Activated CD4-positive, alpha-beta T cell treated with anti-CD3 and anti-CD28 coated beads, Interleukin-2, amount 10 ng/mL, durations not matched to agents 7 days and 5 days (primary cell): ENCODE measurements around the gene NLGN1. TPM values are rescaled to one million over a fixed set of nuclear protein-coding genes. Genes with fewer than 3 reads are reported as not detected.

ENCODE experiments used
- CTCF ChIA-PET: fragments of 350-600 bp; sonication (Branson Sonifier 250); formaldehyde crosslinking; loops from one replicate; lab custom pipeline; 2021; ENCODE audit warnings: antibody characterized with exemption; lab: Charles Lee
- POLR2A ChIA-PET: fragments of 350-600 bp; sonication (Branson Sonifier 250); formaldehyde crosslinking; loops from one replicate; lab custom pipeline; 2021; ENCODE audit warnings: antibody characterized with exemption; lab: Charles Lee
- DNase-seq: peaks from one replicate; pipeline ENCODE4 v3.0.0-alpha.2; 2020
- H3K27ac Mint-ChIP-seq: one replicate; pipeline ENCODE4 v1.8.0; 2021; ENCODE audit warnings: mild to moderate bottlenecking, moderate library complexity, mixed read lengths
- H3K27me3 Mint-ChIP-seq: one replicate; pipeline ENCODE4 v1.8.0; 2021; ENCODE audit warnings: mixed read lengths
- H3K36me3 Mint-ChIP-seq: one replicate; pipeline ENCODE4 v1.8.0; 2021; ENCODE audit warnings: low read depth, mixed read lengths
- H3K4me1 Mint-ChIP-seq: one replicate; pipeline ENCODE4 v1.8.0; 2021; ENCODE audit warnings: mixed read lengths
- H3K4me3 Mint-ChIP-seq: one replicate; pipeline ENCODE4 v1.8.0; 2021; ENCODE audit warnings: mild to moderate bottlenecking, moderate library complexity, mixed read lengths
- H3K9me3 Mint-ChIP-seq: one replicate; pipeline ENCODE4 v1.8.0; 2021; ENCODE audit warnings: mixed read lengths
- total RNA-seq, 2 experiments: library from RNA; stranded (reverse); gene quantifications; one replicate each; pipeline ENCODE4 v1.2.3, GENCODE V29; 2021

Gene NLGN1
- total RNA-seq, 2 experiments from 2014 or later, result not detected

DNA sequence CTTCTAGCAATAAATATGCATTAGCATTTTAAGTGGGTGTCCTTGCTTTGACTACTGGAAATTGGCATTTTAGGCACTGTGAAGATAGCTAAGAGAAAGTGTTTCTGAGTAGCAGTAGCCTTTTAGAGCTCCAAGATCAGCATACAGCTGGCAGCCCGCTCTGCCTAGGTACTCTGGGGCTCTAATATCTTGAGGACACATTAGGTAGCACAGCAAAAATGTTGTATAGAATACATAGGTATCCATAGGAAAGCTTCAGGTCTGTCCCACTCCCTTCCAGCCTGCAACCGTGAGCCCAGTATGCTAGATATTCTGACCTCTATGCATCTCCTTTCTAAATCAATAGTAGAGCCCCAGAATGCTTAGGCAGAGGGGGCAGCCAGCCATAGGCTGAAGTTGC, 670.5 kb downstream of the NLGN1 start:
- no peaks in the 10 kb centered on the region for H3K27me3 Mint-ChIP-seq

DNA sequence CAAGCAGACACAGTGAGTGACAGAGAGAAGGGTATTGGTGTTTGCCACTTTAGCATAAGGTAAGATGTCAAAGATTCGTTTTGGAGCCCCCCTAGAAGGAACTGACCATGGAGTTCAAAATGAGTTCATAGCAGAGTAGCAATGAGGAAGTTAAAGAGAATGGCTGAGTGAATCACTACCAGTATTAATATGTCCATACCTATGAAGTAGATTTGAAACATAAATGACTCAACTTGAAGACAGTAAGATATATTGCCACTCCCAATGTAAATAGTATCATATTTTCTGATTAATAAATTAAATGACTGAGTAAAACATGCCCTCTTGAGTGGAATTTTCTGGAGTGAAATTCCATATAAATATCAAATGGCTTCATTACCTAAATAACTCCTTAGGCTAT, 675.1 kb downstream of the NLGN1 start:
- H3K36me3 Mint-ChIP-seq, result no peaks in the 10 kb centered on the region
- no peaks in the 10 kb centered on the region for H3K4me1 Mint-ChIP-seq
- H3K9me3 Mint-ChIP-seq, result no peaks in the 10 kb centered on the region
- POLR2A ChIA-PET, result no interaction called here
- CTCF ChIA-PET, result no interaction called here
- no peaks in the 10 kb centered on the region for H3K27me3 Mint-ChIP-seq
- no peak overlapping the region for H3K27ac Mint-ChIP-seq
- no peak for DNase-seq
- H3K4me3 Mint-ChIP-seq, result no peak overlapping the region

More for the DNA sequence above, 670.5 kb downstream of the NLGN1 start:
- H3K36me3 Mint-ChIP-seq, result no peaks in the 10 kb centered on the region
- no peaks in the 10 kb centered on the region for H3K9me3 Mint-ChIP-seq
- no peak for DNase-seq
- no peaks in the 10 kb centered on the region for H3K4me1 Mint-ChIP-seq
- H3K4me3 Mint-ChIP-seq, result no peak overlapping the region
- POLR2A ChIA-PET, result no interaction called here
- H3K27ac Mint-ChIP-seq, result no peak overlapping the region
- CTCF ChIA-PET, result no interaction called here

DNA sequence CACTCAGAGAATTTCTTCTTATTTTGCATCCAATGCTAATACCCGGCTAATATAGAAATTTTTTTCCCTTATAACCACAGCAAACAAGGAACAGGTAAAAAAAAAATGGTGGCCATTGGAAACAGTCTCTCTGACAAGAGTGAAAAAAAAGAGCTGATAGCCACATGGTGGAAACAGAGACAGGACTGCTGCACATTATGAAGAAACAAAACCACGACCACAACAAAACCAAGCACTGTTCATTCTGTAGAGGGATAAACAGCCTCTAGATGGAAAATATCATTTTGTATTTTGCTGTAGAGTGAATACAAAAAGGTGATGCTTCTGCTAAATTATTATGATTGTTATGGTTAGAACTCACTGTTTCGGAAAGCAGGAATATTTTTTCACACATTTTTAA, 686.2 kb downstream of the NLGN1 start:
- H3K36me3 Mint-ChIP-seq, result no peaks in the 10 kb centered on the region

DNA sequence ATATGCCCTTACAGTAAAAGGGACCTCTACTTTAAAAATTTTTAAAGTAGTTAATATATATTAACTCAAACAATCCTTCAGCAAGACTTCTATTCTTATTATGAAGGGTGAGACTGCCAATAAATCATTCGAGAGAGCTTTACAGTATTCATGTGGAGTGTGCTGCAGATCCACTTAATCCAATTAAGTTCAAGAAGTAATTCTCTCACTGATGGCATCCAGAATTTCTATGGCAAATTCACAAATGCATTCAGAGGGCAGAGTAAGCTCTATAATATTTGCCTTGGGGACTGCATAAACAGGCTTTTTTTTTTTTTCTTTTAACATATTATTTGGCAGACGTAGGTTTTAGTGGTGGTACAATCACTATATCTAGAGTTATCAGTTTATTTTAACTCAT, 692.0 kb downstream of the NLGN1 start:
- CTCF ChIA-PET, result no interaction called here
- POLR2A ChIA-PET, result no interaction called here
- Mint-ChIP-seq H3K4me3 (no peak overlapping the region), H3K27ac (no peak overlapping the region), H3K4me1 (no peaks in the 10 kb centered on the region), H3K9me3 (no peaks in the 10 kb centered on the region), H3K36me3 (no peaks in the 10 kb centered on the region), H3K27me3 (no peaks in the 10 kb centered on the region)
- no peak for DNase-seq

More for the DNA sequence above, 686.2 kb downstream of the NLGN1 start:
- no peaks in the 10 kb centered on the region for H3K9me3 Mint-ChIP-seq
- POLR2A ChIA-PET, result no interaction called here
- CTCF ChIA-PET, result no interaction called here
- no peak for DNase-seq
- no peaks in the 10 kb centered on the region for H3K27me3 Mint-ChIP-seq
- H3K4me1 Mint-ChIP-seq, result no peaks in the 10 kb centered on the region
- H3K27ac Mint-ChIP-seq, result no peak overlapping the region
- H3K4me3 Mint-ChIP-seq, result no peak overlapping the region

DNA sequence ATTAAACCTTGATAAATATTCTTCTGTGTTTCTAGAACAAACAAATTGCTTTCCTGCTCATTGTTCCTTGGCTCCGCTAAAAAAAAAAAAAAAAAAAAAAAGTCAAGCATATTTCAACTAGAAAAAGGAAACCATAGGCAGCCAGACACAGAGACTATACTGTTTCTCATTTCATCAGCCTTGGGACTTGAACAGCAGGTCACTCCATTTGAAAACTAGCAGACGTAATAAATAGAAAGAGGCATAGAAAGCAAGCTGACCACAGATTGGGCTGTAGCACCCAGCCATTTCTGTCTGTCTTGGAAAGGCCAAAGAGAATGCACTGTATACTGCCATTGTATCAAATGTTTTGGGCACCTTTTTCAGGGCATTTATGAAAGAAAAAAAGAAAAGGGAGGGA, 697.1 kb downstream of the NLGN1 start:
- Mint-ChIP-seq H3K27ac (no peak overlapping the region), H3K4me3 (no peak overlapping the region), H3K9me3 (no peaks in the 10 kb centered on the region), H3K27me3 (no peaks in the 10 kb centered on the region), H3K36me3 (no peaks in the 10 kb centered on the region), H3K4me1 (no peaks in the 10 kb centered on the region)
- CTCF ChIA-PET, result no interaction called here
- POLR2A ChIA-PET, result no interaction called here
- DNase-seq, result no peak

DNA sequence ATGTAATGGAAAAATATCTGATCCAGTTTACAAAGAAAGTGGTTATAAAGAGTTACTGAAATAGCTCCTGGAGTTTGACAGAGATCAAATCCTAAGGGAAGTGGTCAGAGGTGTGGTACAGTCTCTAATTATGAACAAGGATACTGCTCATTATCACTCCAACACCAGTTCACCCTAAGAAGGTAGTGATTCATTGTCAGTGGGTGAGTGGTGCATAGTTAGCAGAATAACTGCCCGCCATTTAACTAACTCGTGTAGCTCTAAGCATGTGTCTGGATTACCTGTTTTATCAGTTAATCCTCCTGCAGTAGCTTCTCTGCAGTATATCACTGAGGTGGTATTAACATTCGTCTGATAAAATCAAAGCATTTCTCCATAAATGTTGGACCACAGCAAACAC, 700.1 kb downstream of the NLGN1 start:
- Mint-ChIP-seq H3K9me3 (no peaks in the 10 kb centered on the region), H3K36me3 (no peaks in the 10 kb centered on the region), H3K4me1 (no peaks in the 10 kb centered on the region), H3K4me3 (no peak overlapping the region), H3K27me3 (no peaks in the 10 kb centered on the region), H3K27ac (no peak overlapping the region)
- CTCF ChIA-PET, result interaction anchor here (0.8 kb wide), 1 partner anchor 19 kb away, joined by 3 read pairs; no protein-coding TSS in a partner anchor
- POLR2A ChIA-PET, result no interaction called here
- DNase-seq, result no peak

DNA sequence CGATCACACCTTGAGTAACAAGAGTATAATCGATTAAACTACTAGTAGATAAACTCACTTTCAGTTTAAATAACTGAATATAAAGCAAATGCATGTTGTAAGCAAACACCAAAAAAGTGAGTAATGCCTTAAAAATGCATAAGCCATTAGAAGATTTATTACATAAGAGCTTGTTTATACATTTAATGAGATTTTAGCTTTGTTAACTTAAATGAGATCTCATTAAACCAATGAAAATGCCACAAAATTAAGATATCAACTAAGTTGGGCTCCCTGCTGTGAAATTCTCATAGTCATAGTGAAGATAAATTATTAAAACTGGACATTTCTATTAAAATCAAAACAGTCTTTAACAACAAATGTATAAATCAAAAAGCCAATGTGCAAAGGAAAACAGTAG, 701.2 kb downstream of the NLGN1 start:
- Mint-ChIP-seq H3K9me3 (no peaks in the 10 kb centered on the region), H3K36me3 (no peaks in the 10 kb centered on the region), H3K27ac (no peak overlapping the region), H3K4me3 (no peak overlapping the region), H3K4me1 (no peaks in the 10 kb centered on the region), H3K27me3 (no peaks in the 10 kb centered on the region)
- DNase-seq, result no peak
- ChIA-PET POLR2A (no interaction called here), CTCF (no interaction called here)

DNA sequence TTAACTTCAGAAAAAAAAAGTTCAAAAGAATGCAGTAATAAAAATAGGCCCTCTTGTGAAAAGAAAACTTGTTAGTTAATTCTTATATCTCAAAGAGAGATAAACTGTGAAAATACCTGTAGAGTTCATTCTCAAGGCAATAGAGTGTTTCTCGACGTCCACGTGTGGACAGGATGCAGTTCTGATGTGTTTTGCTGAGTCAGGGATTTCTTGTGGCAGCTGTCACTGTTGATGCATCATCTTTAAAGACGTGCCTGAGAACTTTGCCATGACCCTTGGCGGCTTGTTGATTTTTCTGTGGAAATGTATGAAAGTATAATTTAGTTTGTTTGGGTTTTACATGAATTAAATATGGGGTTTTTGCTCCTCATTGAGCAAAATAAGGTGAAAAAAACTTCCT, 702.2 kb downstream of the NLGN1 start:
- no peak overlapping the region for H3K27ac Mint-ChIP-seq
- CTCF ChIA-PET, result no interaction called here
- POLR2A ChIA-PET, result no interaction called here
- no peaks in the 10 kb centered on the region for H3K9me3 Mint-ChIP-seq
- DNase-seq, result no peak
- H3K4me1 Mint-ChIP-seq, result no peaks in the 10 kb centered on the region
- H3K4me3 Mint-ChIP-seq, result no peak overlapping the region
- no peaks in the 10 kb centered on the region for H3K36me3 Mint-ChIP-seq
- H3K27me3 Mint-ChIP-seq, result no peaks in the 10 kb centered on the region

DNA sequence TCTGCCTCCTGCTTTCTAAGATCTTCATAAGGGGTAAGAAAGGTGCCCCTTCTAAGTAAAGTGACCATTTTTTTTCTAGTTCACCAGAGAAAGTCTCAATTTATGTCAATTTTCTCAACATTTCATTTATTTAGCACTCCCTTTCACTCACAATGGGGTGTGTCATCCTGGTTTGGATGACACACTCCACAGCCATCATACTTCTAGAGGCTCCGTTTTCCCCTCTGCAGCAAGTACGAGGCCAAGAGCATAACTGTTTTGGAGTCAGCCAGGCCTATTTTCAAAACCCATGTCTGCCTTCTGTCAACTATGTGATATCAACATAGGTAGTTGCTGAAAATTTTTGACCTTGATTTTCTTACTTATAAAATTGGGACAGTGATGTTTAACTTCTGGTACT, 703.2 kb downstream of the NLGN1 start:
- Mint-ChIP-seq H3K36me3 (no peaks in the 10 kb centered on the region), H3K27ac (no peak overlapping the region), H3K4me1 (no peaks in the 10 kb centered on the region), H3K4me3 (no peak overlapping the region), H3K27me3 (no peaks in the 10 kb centered on the region), H3K9me3 (no peaks in the 10 kb centered on the region)
- no peak for DNase-seq
- POLR2A ChIA-PET, result interaction anchor here (0.6 kb wide), 1 partner anchor 1673 kb away, joined by 4 read pairs; no protein-coding TSS in a partner anchor
- CTCF ChIA-PET, result no interaction called here

DNA sequence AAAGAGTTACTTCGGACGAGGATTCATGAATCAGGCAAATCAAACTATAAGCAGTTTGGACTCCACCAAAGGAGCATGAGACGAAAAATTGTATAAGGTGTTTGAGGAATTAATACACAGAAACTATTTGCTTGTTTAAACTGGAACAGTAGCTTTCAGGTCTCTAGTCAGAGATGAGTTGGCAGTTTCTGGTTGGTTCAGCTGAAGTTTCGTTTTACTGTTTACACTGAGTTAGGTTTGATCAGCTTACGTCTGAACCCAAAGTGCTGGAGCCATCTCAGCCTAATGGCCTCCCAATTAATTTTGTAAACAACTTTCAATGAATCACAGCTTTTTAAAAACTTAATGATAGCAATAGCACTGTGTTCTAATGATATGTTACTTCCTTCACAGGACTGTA, 703.7 kb downstream of the NLGN1 start:
- ChIA-PET CTCF (no interaction called here), POLR2A (no interaction called here)
- H3K4me1 Mint-ChIP-seq, result no peaks in the 10 kb centered on the region
- no peaks in the 10 kb centered on the region for H3K36me3 Mint-ChIP-seq
- DNase-seq, result no peak
- no peak overlapping the region for H3K27ac Mint-ChIP-seq
- no peaks in the 10 kb centered on the region for H3K27me3 Mint-ChIP-seq
- no peak overlapping the region for H3K4me3 Mint-ChIP-seq
- H3K9me3 Mint-ChIP-seq, result no peaks in the 10 kb centered on the region

DNA sequence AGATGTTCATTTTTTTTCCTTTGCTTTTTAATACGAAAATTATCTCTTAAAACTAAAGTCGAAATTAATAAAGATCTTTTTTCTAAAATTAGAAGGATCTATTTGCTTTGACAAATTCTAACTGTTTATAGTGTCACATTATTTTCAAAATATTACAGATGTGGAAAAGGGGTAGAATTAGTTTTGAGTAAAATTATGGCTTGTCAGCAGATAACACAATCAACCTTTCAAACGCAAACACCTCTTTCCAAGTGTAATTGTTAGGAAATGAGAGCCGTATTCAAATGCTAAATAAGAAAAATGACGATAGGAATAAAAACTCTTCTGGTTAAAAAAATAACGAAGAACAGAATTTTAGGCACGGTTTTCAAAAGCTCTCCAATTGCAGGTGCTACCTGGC, 704.7 kb downstream of the NLGN1 start:
- H3K4me1 Mint-ChIP-seq, result no peaks in the 10 kb centered on the region
- H3K4me3 Mint-ChIP-seq, result no peak overlapping the region
- H3K36me3 Mint-ChIP-seq, result no peaks in the 10 kb centered on the region
- DNase-seq, result no peak
- POLR2A ChIA-PET, result no interaction called here
- CTCF ChIA-PET, result no interaction called here
- H3K27me3 Mint-ChIP-seq, result no peaks in the 10 kb centered on the region
- H3K27ac Mint-ChIP-seq, result no peak overlapping the region
- H3K9me3 Mint-ChIP-seq, result no peaks in the 10 kb centered on the region

DNA sequence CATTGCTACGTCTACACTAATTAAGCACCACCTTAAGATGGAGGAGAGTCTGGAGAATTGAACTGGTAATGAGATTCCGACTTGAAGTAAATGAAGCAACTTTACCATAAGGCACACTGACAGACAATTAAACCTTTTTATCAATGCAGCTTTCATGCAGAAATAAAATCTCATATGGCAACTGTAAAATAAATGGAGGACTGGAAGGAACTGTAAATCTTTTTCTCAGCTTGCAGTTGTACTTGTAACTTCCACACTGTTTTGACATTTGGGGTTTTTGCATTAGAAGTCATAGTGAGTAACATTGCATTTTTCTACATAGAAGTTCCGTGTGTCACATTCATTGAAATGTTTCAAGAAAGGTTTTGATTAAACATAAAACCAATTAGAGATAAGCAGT, 705.3 kb downstream of the NLGN1 start:
- CTCF ChIA-PET, result no interaction called here

DNA sequence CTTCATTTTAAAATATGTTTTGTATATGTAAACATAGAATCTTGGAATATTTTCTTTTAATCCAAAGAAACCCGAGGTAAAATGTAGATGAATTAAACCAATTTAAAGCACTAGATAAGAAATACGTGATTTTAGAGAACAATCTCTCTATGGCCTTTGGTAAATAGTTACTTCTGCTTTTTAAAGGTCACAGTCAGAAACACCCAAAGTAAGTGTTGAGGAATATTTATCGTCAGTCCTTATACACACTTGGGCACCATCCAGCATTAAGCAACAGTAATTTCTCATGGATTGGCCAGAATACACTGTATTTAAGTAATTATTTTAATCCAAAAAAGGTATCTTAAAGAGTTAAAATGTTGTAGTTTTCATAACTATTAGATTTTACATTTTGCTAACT, 713.2 kb downstream of the NLGN1 start:
- H3K9me3 Mint-ChIP-seq, result no peaks in the 10 kb centered on the region
- no peaks in the 10 kb centered on the region for H3K36me3 Mint-ChIP-seq
- H3K27me3 Mint-ChIP-seq, result no peaks in the 10 kb centered on the region
- no peak overlapping the region for H3K4me3 Mint-ChIP-seq
- H3K27ac Mint-ChIP-seq, result no peak overlapping the region
- no peak for DNase-seq
- H3K4me1 Mint-ChIP-seq, result no peaks in the 10 kb centered on the region
- POLR2A ChIA-PET, result no interaction called here
- CTCF ChIA-PET, result no interaction called here

More for the DNA sequence above, 705.3 kb downstream of the NLGN1 start:
- Mint-ChIP-seq H3K27ac (no peak overlapping the region), H3K27me3 (no peaks in the 10 kb centered on the region), H3K4me3 (no peak overlapping the region), H3K36me3 (no peaks in the 10 kb centered on the region), H3K9me3 (no peaks in the 10 kb centered on the region), H3K4me1 (no peaks in the 10 kb centered on the region)
- DNase-seq, result no peak
- POLR2A ChIA-PET, result no interaction called here

DNA sequence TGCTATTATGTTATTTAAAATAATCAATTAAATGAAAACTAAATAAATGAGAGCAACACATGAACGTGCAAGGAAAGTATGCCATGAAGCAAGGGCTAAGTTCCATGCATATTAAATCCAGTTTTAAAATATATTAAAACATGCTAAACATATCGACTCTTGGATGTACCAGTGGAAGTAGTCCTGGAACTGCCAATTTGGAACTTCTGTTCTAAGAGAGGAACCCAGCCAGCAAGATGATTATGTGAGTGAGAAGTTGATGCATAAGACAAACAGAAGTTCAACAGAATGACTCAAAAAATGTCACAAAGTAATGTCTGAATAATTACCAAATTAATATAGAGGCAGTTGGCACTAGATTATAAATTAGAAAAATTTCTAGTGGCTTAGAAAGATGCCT, 714.2 kb downstream of the NLGN1 start:
- ChIA-PET POLR2A (no interaction called here), CTCF (no interaction called here)
- DNase-seq, result no peak
- Mint-ChIP-seq H3K9me3 (no peaks in the 10 kb centered on the region), H3K36me3 (no peaks in the 10 kb centered on the region), H3K27me3 (no peaks in the 10 kb centered on the region), H3K4me1 (no peaks in the 10 kb centered on the region), H3K27ac (no peak overlapping the region), H3K4me3 (no peak overlapping the region)
